Esophagus squamous epithelium (tissue), 4 donors: ENCODE measurements around the gene OSBPL5.

Experiments
- POLR2A ChIP-seq, 4 donors: fragments of 450-650 bp; IDR thresholded peaks; one replicate each; pipeline ENCODE4 v1.6.1; 2017; ENCODE audit warnings: antibody characterized with exemption in 4 of 4, mild to moderate bottlenecking in 4 of 4, moderate library complexity in 3 of 4
- TF ChIP-seq, protein P1 (sequence below), 6 experiments: fragments of 450-650 bp in 4 of 6; fragments of 200-600 bp in 2 of 6; sonication (generic) in 2 of 6; IDR thresholded peaks; one replicate each; pipeline ENCODE4 v1.5.1; 2016 to 2019; ENCODE audit warnings: antibody characterized with exemption in 6 of 6, mild to moderate bottlenecking in 4 of 6, moderate library complexity in 4 of 6

DNA sequence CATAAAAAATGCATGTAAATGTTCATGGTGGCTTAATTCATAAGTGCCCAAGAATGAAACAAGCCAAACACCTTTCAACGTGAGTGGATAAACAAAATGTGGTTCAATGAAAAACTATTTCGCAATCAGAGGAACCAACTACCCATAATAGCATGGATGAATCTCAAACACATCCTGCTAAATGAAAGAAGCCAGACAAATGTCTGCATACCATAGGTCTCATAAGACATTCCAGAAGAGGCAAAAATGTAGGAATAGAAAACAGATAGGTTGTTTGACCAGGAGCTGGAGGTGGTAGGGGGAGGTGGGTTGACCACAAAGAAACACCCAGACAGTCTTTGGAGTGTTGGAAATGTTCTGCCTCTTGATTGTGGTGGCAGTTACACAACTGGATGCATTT lies 13.2 kb upstream of the OSBPL5 start:
- no peak for TF ChIP-seq POLR2A (IDR thresholded peaks at IDR 0.05)
- TF ChIP-seq, protein P1, sequence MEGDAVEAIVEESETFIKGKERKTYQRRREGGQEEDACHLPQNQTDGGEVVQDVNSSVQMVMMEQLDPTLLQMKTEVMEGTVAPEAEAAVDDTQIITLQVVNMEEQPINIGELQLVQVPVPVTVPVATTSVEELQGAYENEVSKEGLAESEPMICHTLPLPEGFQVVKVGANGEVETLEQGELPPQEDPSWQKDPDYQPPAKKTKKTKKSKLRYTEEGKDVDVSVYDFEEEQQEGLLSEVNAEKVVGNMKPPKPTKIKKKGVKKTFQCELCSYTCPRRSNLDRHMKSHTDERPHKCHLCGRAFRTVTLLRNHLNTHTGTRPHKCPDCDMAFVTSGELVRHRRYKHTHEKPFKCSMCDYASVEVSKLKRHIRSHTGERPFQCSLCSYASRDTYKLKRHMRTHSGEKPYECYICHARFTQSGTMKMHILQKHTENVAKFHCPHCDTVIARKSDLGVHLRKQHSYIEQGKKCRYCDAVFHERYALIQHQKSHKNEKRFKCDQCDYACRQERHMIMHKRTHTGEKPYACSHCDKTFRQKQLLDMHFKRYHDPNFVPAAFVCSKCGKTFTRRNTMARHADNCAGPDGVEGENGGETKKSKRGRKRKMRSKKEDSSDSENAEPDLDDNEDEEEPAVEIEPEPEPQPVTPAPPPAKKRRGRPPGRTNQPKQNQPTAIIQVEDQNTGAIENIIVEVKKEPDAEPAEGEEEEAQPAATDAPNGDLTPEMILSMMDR (IDR thresholded peaks at IDR 0.05): no peak
